Measurements from ENCODE around the gene SLC30A4.

The SLC30A4 gene

GRCh38 chr15:45457641-45458539 is 64.7 kb downstream of the SLC30A4 start:
- H3K4me3 ChIP-seq (ENCODE audit: severe bottlenecking) = peak overlapping the region; percentile 19
- no peak for DNase-seq (ENCODE audit: low spot score)
- no peaks in the 10 kb centered on the region for H3K27me3 ChIP-seq (ENCODE audit: insufficient read depth, poor library complexity, severe bottlenecking)
- ATAC-seq (ENCODE audit: low read depth) = peak; percentile 41
- H3K36me3 ChIP-seq (ENCODE audit: low read depth) = no peaks in the 10 kb centered on the region
- peaks cover 38% of the 10 kb centered on the region for H3K4me1 ChIP-seq (ENCODE audit: insufficient read depth, poor library complexity, severe bottlenecking)
- H3K9me3 ChIP-seq (ENCODE audit: severe bottlenecking) = no peaks in the 10 kb centered on the region
- TF ChIP-seq CTCF (IDR thresholded peaks at IDR 0.05; ENCODE audit: poor library complexity, severe bottlenecking) = peak; percentile 99
- peak overlapping the region; percentile 82 for H3K27ac ChIP-seq (ENCODE audit: poor library complexity, severe bottlenecking)

- Histone ChIP-seq H3K9me3 (ENCODE audit: severe bottlenecking) (no peaks in the 10 kb centered on the region), H3K27ac (ENCODE audit: poor library complexity, severe bottlenecking) (peak overlapping the region; percentile 82), H3K36me3 (ENCODE audit: low read depth) (no peaks in the 10 kb centered on the region), H3K4me3 (ENCODE audit: severe bottlenecking) (no peak overlapping the region), H3K27me3 (ENCODE audit: insufficient read depth, poor library complexity, severe bottlenecking) (no peaks in the 10 kb centered on the region), H3K4me1 (ENCODE audit: insufficient read depth, poor library complexity, severe bottlenecking) (peaks cover 38% of the 10 kb centered on the region)
- no peak; the same call in 2 of the 3 replicates for ATAC-seq (ENCODE audit: low read depth)
- TF ChIP-seq CTCF (IDR thresholded peaks at IDR 0.05; ENCODE audit: poor library complexity, severe bottlenecking) = no peak
- DNase-seq (ENCODE audit: low spot score) = no peak
Observed at GRCh38 chr15:45457220-45457619, 65.3 kb downstream of the SLC30A4 start.

- DNase-seq (ENCODE audit: low spot score) = peak; percentile 98
- no peaks in the 10 kb centered on the region for H3K36me3 ChIP-seq (ENCODE audit: low read depth)
- peak; percentile 70 for ATAC-seq (ENCODE audit: low read depth)
- H3K27ac ChIP-seq (ENCODE audit: poor library complexity, severe bottlenecking) = peak overlapping the region; percentile 82
- no peak overlapping the region for H3K4me3 ChIP-seq (ENCODE audit: severe bottlenecking)
- no peak for TF ChIP-seq CTCF (IDR thresholded peaks at IDR 0.05; ENCODE audit: poor library complexity, severe bottlenecking)
- H3K4me1 ChIP-seq (ENCODE audit: insufficient read depth, poor library complexity, severe bottlenecking) = peaks cover 38% of the 10 kb centered on the region
- H3K9me3 ChIP-seq (ENCODE audit: severe bottlenecking) = no peaks in the 10 kb centered on the region
- H3K27me3 ChIP-seq (ENCODE audit: insufficient read depth, poor library complexity, severe bottlenecking) = no peaks in the 10 kb centered on the region
Observed at GRCh38 chr15:45456212-45457106, 66.1 kb downstream of the SLC30A4 start.

GRCh38 chr15:45454814-45455213 is 67.7 kb downstream of the SLC30A4 start:
- Histone ChIP-seq H3K4me1 (ENCODE audit: insufficient read depth, poor library complexity, severe bottlenecking) (peaks cover 43% of the 10 kb centered on the region), H3K27ac (ENCODE audit: poor library complexity, severe bottlenecking) (peak overlapping the region; percentile 82)
- peak; percentile 94 for DNase-seq (ENCODE audit: low spot score)

More at GRCh38 chr15:45454814-45455213, 67.7 kb downstream of the SLC30A4 start:
- Histone ChIP-seq H3K4me3 (ENCODE audit: severe bottlenecking) (no peak overlapping the region), H3K9me3 (ENCODE audit: severe bottlenecking) (no peaks in the 10 kb centered on the region), H3K27me3 (ENCODE audit: insufficient read depth, poor library complexity, severe bottlenecking) (no peaks in the 10 kb centered on the region), H3K36me3 (ENCODE audit: low read depth) (no peaks in the 10 kb centered on the region)
- peak; percentile 74 for ATAC-seq (ENCODE audit: low read depth)
- TF ChIP-seq CTCF (IDR thresholded peaks at IDR 0.05; ENCODE audit: poor library complexity, severe bottlenecking) = no peak
